ENCODE data around the gene TBR1. TPM values are rescaled to one million over a fixed set of nuclear protein-coding genes. Genes with fewer than 3 reads are reported as not detected.

The TBR1 gene
- total RNA-seq, 1 experiment from 2014 or later: not detected

DNA sequence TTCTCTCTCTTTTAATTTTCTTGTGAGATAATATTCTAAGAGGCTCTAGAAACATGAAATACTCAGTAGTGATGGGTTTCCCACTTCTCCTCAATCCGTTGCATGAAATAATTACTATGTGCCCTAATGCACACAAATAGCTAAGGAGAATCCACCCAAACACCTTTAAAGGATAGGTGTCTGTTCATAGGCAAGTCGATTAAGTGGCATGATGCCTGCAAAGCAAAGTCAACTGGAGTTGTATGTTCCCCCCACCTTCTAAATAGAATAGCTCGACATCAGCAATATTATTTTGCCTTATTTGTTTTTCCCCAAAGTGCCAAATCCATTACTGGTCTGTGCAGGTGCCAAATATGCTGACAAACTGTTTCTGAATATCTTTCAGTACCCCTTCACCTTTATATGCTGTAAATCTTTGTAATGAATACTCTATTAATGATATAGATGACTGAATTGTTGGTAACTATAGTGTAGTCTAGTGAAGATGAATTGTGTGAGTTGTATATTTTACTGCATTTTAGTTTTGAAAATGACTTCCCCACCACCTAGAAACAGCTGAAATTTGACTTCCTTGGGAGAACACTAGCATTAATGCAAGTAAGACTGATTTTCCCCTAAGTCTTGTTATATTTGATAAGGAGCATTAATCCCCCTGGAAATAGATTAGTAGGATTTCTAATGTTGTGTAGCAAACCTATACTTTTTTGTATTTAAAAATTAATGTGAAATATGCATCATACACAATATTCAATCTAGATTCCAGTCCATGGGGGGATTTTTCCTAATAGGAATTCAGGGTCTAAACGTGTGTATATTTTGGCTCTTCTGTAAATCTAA is 9.0 kb downstream of the TBR1 start:
- no peak for DNase-seq
- Histone ChIP-seq H3K79me2 (ENCODE audit: low read depth) (no peaks in the 10 kb centered on the region), H3K9me2 (ENCODE audit: insufficient read depth) (no peaks in the 10 kb centered on the region), H3K27me3 (ENCODE audit: insufficient read depth, low read depth) (no peaks in the 10 kb centered on the region), H2AFZ (no peak overlapping the region), H3K4me2 (no peak overlapping the region), H4K20me1 (ENCODE audit: insufficient read depth) (no peaks in the 10 kb centered on the region), H3K9me3 (ENCODE audit: insufficient read depth, low read depth) (no peaks in the 10 kb centered on the region), H3F3A (ENCODE audit: insufficient read depth, low read depth) (no peaks in the 10 kb centered on the region), H3K4me3 (no peak overlapping the region), H3K36me3 (ENCODE audit: low read depth) (no peaks in the 10 kb centered on the region), H3K4me1 (replicated peaks; ENCODE audit: insufficient read depth) (no peaks in the 10 kb centered on the region), H3K27ac (no peak overlapping the region)
- ChIA-PET POLR2A (ENCODE audit: unreplicated experiment) (no interaction called here), CTCF (interaction anchor here (0.5 kb wide), 1 partner anchor 872 kb away, joined by 3 read pairs; no protein-coding TSS in a partner anchor)
- intact Hi-C loops (cut with micrococcal nuclease; ENCODE audit: unreplicated experiment): no loop called here
- TF ChIP-seq, protein P1, sequence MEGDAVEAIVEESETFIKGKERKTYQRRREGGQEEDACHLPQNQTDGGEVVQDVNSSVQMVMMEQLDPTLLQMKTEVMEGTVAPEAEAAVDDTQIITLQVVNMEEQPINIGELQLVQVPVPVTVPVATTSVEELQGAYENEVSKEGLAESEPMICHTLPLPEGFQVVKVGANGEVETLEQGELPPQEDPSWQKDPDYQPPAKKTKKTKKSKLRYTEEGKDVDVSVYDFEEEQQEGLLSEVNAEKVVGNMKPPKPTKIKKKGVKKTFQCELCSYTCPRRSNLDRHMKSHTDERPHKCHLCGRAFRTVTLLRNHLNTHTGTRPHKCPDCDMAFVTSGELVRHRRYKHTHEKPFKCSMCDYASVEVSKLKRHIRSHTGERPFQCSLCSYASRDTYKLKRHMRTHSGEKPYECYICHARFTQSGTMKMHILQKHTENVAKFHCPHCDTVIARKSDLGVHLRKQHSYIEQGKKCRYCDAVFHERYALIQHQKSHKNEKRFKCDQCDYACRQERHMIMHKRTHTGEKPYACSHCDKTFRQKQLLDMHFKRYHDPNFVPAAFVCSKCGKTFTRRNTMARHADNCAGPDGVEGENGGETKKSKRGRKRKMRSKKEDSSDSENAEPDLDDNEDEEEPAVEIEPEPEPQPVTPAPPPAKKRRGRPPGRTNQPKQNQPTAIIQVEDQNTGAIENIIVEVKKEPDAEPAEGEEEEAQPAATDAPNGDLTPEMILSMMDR (conservative IDR thresholded peaks at IDR 0.05): no peak
- no TSS peak for BruUV-seq (replicated peaks)

DNA sequence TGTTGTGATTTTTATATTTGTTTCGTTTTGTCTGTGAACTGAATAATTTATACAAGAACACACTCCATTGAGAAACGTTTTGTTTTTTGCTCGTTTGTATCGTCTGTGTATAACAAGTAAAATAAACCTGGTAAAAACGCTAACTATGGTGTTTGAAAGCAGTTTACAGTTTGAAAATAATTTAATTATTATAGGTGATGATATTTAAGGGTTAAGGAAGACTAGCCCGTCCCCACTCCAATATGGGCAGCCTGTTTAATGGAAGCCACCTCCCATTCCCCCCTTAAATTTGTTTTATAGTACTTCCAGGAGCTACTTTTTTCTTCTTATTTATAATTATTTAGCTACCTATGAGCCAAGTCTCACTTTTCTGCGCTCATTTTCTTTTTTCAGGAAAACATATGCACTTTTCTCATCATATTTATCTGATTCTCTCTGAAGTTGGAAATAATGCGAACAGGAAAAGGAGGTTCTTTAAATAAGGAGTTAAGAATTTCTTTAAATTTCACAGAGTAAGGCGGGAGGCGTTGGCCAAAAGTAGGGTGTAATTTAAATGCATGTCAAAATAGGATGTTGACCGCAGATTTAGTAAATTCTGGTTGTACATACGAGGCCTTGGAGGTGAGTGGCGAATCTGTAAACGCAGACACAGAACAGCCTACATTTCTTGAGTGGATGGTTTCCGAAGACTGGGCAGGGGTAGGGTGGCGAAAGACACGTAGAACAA is 9.8 kb downstream of the TBR1 start:
- no peak overlapping the region for H3K4me2 ChIP-seq
- ChIA-PET CTCF (no interaction called here), POLR2A (ENCODE audit: unreplicated experiment) (no interaction called here)
- no peak for DNase-seq
- no peak overlapping the region for H3K4me3 ChIP-seq
- intact Hi-C loops (cut with micrococcal nuclease; ENCODE audit: unreplicated experiment): no loop called here
- no peaks in the 10 kb centered on the region for H3K9me2 ChIP-seq (ENCODE audit: insufficient read depth)
- no peak for TF ChIP-seq EZH2 (IDR thresholded peaks at IDR 0.05; ENCODE audit: low read depth)
- TF ChIP-seq, protein P1 (conservative IDR thresholded peaks at IDR 0.05): no peak
- no TSS peak for BruUV-seq (replicated peaks)
- H3K4me1 ChIP-seq (replicated peaks; ENCODE audit: insufficient read depth): no peaks in the 10 kb centered on the region
- no peak overlapping the region for H2AFZ ChIP-seq
- no peaks in the 10 kb centered on the region for H3F3A ChIP-seq (ENCODE audit: insufficient read depth, low read depth)
- no peaks in the 10 kb centered on the region for H3K27me3 ChIP-seq (ENCODE audit: insufficient read depth, low read depth)
- no peaks in the 10 kb centered on the region for H4K20me1 ChIP-seq (ENCODE audit: insufficient read depth)
- H3K36me3 ChIP-seq (ENCODE audit: low read depth): no peaks in the 10 kb centered on the region
- no peaks in the 10 kb centered on the region for H3K79me2 ChIP-seq (ENCODE audit: low read depth)
- H3K9me3 ChIP-seq (ENCODE audit: insufficient read depth, low read depth): no peaks in the 10 kb centered on the region
- no peak overlapping the region for H3K27ac ChIP-seq

DNA sequence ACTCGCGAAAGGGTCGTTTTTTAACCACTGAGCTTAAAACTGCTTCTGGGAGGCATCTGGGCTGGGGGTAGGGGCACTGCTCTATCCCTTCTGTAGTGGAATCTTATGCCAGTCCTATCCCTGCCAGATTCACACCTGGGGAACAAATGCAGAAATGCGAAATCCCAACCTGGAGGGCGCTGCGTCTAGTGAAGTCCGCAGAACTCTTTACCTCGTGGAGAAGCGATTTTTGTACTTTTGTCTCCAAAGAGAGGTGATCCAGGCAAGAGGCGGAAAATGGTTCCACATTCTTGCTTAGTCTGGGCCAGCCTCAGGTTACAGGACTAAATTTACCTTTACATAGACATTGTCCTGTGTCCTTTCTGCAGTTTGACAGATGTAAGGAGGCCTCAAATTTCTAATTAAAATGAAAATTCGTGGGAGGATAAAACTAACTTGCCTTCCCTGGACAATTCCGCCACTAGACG is 10.4 kb downstream of the TBR1 start:
- POLR2A ChIA-PET (ENCODE audit: unreplicated experiment): no interaction called here
- intact Hi-C loops (cut with micrococcal nuclease; ENCODE audit: unreplicated experiment): no loop called here
- no peak overlapping the region for H3K4me3 ChIP-seq

More for the DNA sequence above, 10.4 kb downstream of the TBR1 start:
- no peaks in the 10 kb centered on the region for H3K27me3 ChIP-seq (ENCODE audit: insufficient read depth, low read depth)
- no peaks in the 10 kb centered on the region for H3K9me3 ChIP-seq (ENCODE audit: insufficient read depth, low read depth)
- no peak for DNase-seq
- BruUV-seq (replicated peaks): no TSS peak
- no peaks in the 10 kb centered on the region for H4K20me1 ChIP-seq (ENCODE audit: insufficient read depth)
- no peaks in the 10 kb centered on the region for H3F3A ChIP-seq (ENCODE audit: insufficient read depth, low read depth)
- no peaks in the 10 kb centered on the region for H3K79me2 ChIP-seq (ENCODE audit: low read depth)
- H3K4me1 ChIP-seq (replicated peaks; ENCODE audit: insufficient read depth): no peaks in the 10 kb centered on the region
- CTCF ChIA-PET: no interaction called here
- no peak overlapping the region for H3K27ac ChIP-seq
- H3K4me2 ChIP-seq: no peak overlapping the region
- no peak overlapping the region for H2AFZ ChIP-seq
- no peak for TF ChIP-seq EZH2 (IDR thresholded peaks at IDR 0.05; ENCODE audit: low read depth)
- TF ChIP-seq, protein P1 (conservative IDR thresholded peaks at IDR 0.05): no peak
- no peaks in the 10 kb centered on the region for H3K36me3 ChIP-seq (ENCODE audit: low read depth)
- no peaks in the 10 kb centered on the region for H3K9me2 ChIP-seq (ENCODE audit: insufficient read depth)
